ENCODE results near the gene DAD1. TPM values are rescaled to one million over a fixed set of nuclear protein-coding genes. Genes with fewer than 3 reads are reported as not detected.

Gene DAD1
- total RNA-seq, 1 donor: 272 TPM

DNA sequence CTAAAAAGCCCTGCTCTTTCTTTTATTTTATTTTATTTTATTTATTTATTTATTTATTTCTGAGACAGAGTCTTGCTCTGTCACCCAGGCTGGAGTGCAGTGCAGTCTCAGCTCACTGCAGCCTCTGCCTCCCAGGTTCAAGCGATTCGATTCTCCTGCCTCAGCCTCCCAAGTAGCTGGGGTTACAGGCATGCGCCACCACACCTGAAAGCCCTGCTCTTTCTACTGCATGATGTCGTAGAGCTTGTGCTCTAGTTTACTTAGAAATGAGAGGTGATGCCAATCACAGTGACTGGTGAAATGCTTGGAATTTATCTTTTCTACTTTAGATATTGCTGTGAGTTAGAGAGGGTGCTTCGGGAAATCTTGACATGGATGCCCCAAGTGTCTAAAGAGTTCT, 54.5 kb downstream of the DAD1 start:
- H2AFZ ChIP-seq (ENCODE audit: low read length): no peak overlapping the region
- no peaks in the 10 kb centered on the region for H3K79me2 ChIP-seq (ENCODE audit: insufficient read depth, low read length)
- H3K9me3 ChIP-seq (ENCODE audit: low read depth, low read length): no peaks in the 10 kb centered on the region
- H4K20me1 ChIP-seq (ENCODE audit: insufficient read depth, low read length): no peaks in the 10 kb centered on the region
- H3K27me3 ChIP-seq (ENCODE audit: insufficient read depth, low read length): no peaks in the 10 kb centered on the region
- H3K4me2 ChIP-seq (ENCODE audit: insufficient read depth, low read length): no peak overlapping the region
- peaks cover 25% of the 10 kb centered on the region for H3K4me1 ChIP-seq (ENCODE audit: insufficient read depth, low read length)
- DNase-seq (ENCODE audit: insufficient read length, low spot score, missing footprints): no peak
- TF ChIP-seq, protein P1, sequence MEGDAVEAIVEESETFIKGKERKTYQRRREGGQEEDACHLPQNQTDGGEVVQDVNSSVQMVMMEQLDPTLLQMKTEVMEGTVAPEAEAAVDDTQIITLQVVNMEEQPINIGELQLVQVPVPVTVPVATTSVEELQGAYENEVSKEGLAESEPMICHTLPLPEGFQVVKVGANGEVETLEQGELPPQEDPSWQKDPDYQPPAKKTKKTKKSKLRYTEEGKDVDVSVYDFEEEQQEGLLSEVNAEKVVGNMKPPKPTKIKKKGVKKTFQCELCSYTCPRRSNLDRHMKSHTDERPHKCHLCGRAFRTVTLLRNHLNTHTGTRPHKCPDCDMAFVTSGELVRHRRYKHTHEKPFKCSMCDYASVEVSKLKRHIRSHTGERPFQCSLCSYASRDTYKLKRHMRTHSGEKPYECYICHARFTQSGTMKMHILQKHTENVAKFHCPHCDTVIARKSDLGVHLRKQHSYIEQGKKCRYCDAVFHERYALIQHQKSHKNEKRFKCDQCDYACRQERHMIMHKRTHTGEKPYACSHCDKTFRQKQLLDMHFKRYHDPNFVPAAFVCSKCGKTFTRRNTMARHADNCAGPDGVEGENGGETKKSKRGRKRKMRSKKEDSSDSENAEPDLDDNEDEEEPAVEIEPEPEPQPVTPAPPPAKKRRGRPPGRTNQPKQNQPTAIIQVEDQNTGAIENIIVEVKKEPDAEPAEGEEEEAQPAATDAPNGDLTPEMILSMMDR (IDR thresholded peaks at IDR 0.05; ENCODE audit: extremely low read depth, low read depth, low read length): no peak
- H3K36me3 ChIP-seq (ENCODE audit: insufficient read depth, low read length): no peaks in the 10 kb centered on the region
- H3K27ac ChIP-seq (ENCODE audit: low read depth, low read length): no peak overlapping the region
- H3K4me3 ChIP-seq (ENCODE audit: insufficient read depth, low read length): no peak overlapping the region

DNA sequence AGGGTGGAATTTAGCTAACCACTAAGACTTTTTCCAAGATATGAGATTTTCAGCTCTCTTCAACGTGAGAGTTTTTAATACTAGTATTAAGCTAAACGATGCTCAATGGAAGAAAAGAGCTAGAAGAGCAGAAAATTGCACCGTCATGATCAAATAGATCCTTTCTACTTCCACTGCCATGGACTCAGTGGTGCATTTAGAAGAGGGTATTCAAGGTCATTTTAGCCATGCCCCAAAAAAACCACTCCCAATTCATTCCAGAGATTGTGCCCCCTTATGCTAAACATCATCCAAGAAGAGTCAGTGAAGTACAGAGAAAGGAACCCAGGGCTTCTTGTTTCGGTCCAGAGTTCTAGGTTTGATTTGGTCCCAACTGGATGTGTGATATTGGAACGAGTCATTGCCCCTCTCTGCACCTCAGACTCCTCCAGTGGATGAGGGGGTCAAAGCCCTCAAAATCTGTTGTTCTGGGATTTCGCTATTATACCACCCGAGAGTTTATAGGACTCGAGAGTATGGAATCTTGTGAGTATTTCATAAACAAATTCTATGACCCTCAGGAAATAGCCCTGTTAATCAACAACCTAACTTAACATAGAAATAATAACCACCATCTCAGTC, 55.2 kb downstream of the DAD1 start:
- Histone ChIP-seq H2AFZ (ENCODE audit: low read length) (no peak overlapping the region), H4K20me1 (ENCODE audit: insufficient read depth, low read length) (no peaks in the 10 kb centered on the region), H3K79me2 (ENCODE audit: insufficient read depth, low read length) (no peaks in the 10 kb centered on the region), H3K36me3 (ENCODE audit: insufficient read depth, low read length) (no peaks in the 10 kb centered on the region), H3K9me3 (ENCODE audit: low read depth, low read length) (no peaks in the 10 kb centered on the region), H3K4me3 (ENCODE audit: insufficient read depth, low read length) (no peak overlapping the region), H3K27ac (ENCODE audit: low read depth, low read length) (no peak overlapping the region), H3K4me1 (ENCODE audit: insufficient read depth, low read length) (peaks cover 25% of the 10 kb centered on the region), H3K27me3 (ENCODE audit: insufficient read depth, low read length) (no peaks in the 10 kb centered on the region), H3K4me2 (ENCODE audit: insufficient read depth, low read length) (no peak overlapping the region)
- TF ChIP-seq, protein P1 (IDR thresholded peaks at IDR 0.05; ENCODE audit: extremely low read depth, low read depth, low read length): no peak
- no peak for DNase-seq (ENCODE audit: insufficient read length, low spot score, missing footprints)

DNA sequence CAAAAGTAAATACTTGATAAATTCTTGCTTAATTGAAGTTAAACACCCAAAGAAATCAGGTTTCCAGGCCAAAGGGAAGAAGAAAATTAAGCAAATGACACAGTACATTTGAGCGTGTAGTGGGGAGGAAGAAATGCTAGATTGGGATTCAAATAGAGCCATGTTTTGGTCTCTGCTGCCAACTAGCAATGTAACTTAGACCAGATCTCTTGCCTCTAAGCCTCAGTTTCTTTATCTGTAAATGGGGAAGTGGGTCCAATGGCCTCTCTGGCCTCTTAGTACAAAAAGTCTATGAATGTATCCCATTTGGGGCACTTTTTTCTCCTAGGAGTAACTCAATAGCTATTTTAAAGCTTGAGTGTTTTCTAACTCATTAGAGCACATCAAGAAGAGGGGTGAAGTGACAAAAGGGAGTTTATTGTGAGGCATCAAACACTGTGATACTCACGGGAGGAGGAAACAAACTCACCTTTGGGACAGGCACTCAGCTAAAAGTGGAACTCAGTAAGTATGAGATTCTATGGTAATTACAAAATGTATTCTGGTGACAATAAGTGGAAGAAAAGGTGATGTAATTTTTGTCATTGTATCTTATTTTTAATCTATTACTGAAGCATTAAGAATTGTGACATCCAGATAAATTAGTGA, 55.8 kb downstream of the DAD1 start:
- H3K9me3 ChIP-seq (ENCODE audit: low read depth, low read length): no peaks in the 10 kb centered on the region
- no peak for DNase-seq (ENCODE audit: insufficient read length, low spot score, missing footprints)
- H3K36me3 ChIP-seq (ENCODE audit: insufficient read depth, low read length): no peaks in the 10 kb centered on the region
- H3K4me1 ChIP-seq (ENCODE audit: insufficient read depth, low read length): peaks cover 25% of the 10 kb centered on the region
- H4K20me1 ChIP-seq (ENCODE audit: insufficient read depth, low read length): no peaks in the 10 kb centered on the region
- H3K4me2 ChIP-seq (ENCODE audit: insufficient read depth, low read length): no peak overlapping the region
- H3K27ac ChIP-seq (ENCODE audit: low read depth, low read length): no peak overlapping the region
- no peak overlapping the region for H3K4me3 ChIP-seq (ENCODE audit: insufficient read depth, low read length)
- no peaks in the 10 kb centered on the region for H3K79me2 ChIP-seq (ENCODE audit: insufficient read depth, low read length)
- peak overlapping the region; percentile 37 for H2AFZ ChIP-seq (ENCODE audit: low read length)
- H3K27me3 ChIP-seq (ENCODE audit: insufficient read depth, low read length): no peaks in the 10 kb centered on the region
- TF ChIP-seq, protein P1 (IDR thresholded peaks at IDR 0.05; ENCODE audit: extremely low read depth, low read depth, low read length): no peak

DNA sequence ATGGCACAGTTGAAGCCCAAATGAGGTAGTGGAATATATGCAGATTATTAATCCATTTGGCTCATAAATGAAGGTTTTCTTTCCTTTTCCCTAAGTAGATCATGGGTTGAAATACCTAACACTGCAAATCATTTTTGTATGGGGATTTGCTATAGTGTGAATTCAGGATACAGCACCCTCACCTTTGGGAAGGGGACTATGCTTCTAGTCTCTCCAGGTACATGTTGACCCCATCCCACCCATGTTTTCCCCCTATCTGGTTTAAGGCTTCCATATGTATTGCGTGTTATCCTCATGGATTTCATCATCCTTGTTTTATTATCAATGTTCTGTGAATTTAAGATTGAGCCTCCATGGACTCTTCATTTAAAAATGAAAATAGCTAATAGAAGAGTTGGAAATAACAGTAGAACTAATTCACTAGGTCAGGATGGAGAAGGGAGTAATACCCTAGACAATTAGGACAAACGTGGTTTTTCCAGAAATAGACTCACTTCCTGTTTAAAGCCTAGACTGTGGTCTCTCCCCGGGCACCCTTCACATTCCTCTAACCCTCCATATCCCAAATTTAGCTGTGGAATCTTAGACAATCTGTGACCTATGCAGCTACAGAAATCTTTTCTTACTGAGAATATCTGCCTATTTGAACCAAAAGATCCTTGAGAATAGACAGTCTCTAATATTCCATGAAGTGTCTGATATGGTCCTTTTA, 56.5 kb downstream of the DAD1 start:
- Histone ChIP-seq H3K79me2 (ENCODE audit: insufficient read depth, low read length) (no peaks in the 10 kb centered on the region), H4K20me1 (ENCODE audit: insufficient read depth, low read length) (no peaks in the 10 kb centered on the region), H3K9me3 (ENCODE audit: low read depth, low read length) (no peaks in the 10 kb centered on the region), H3K4me3 (ENCODE audit: insufficient read depth, low read length) (no peak overlapping the region), H3K4me2 (ENCODE audit: insufficient read depth, low read length) (no peak overlapping the region), H3K36me3 (ENCODE audit: insufficient read depth, low read length) (no peaks in the 10 kb centered on the region), H3K4me1 (ENCODE audit: insufficient read depth, low read length) (peaks cover 22% of the 10 kb centered on the region), H3K27ac (ENCODE audit: low read depth, low read length) (no peak overlapping the region), H3K27me3 (ENCODE audit: insufficient read depth, low read length) (no peaks in the 10 kb centered on the region), H2AFZ (ENCODE audit: low read length) (peak overlapping the region; percentile 72)
- DNase-seq (ENCODE audit: insufficient read length, low spot score, missing footprints): peak; percentile 30
- TF ChIP-seq, protein P1 (IDR thresholded peaks at IDR 0.05; ENCODE audit: extremely low read depth, low read depth, low read length): no peak
